Measurements from ENCODE around the gene GMDS. TPM values are rescaled to one million over a fixed set of nuclear protein-coding genes. Genes with fewer than 3 reads are reported as not detected.
A peak's percentile ranks its signal among the peaks of the same experiment; 100 is the strongest.

The GMDS gene
- total RNA-seq, 1 donor from 2014 or later = 34.0 TPM

DNA sequence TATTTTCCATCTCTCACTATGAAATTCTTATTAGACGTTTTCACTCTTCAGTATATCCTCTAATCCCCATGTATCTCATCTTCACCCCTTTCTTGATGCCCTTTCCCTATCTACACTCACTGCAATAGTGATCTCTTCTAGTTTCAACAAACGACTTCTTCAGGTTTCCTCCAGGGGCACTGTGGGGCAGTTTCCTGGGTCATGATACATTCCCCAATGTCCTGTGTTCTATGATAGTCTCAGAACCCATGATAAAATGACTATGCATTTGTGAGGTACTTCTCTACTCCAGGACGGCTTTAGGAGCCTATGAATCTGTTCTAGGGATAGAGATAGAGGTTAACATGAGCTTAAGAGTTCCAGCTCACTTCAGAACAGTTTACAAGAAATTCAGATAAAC is 452.4 kb downstream of the GMDS start:
- Mint-ChIP-seq H3K27me3 (ENCODE audit: low read depth) (no peaks in the 10 kb centered on the region), H3K9me3 (ENCODE audit: low read depth) (no peaks in the 10 kb centered on the region), H3K27ac (ENCODE audit: unreplicated experiment) (no peak overlapping the region), H3K36me3 (ENCODE audit: low read depth) (no peaks in the 10 kb centered on the region), H3K4me1 (ENCODE audit: low read depth) (peaks cover 34% of the 10 kb centered on the region), H3K4me3 (ENCODE audit: unreplicated experiment) (no peak overlapping the region)
- DNase-seq (ENCODE audit: low spot score) = no peak
- TF ChIP-seq, protein P1, sequence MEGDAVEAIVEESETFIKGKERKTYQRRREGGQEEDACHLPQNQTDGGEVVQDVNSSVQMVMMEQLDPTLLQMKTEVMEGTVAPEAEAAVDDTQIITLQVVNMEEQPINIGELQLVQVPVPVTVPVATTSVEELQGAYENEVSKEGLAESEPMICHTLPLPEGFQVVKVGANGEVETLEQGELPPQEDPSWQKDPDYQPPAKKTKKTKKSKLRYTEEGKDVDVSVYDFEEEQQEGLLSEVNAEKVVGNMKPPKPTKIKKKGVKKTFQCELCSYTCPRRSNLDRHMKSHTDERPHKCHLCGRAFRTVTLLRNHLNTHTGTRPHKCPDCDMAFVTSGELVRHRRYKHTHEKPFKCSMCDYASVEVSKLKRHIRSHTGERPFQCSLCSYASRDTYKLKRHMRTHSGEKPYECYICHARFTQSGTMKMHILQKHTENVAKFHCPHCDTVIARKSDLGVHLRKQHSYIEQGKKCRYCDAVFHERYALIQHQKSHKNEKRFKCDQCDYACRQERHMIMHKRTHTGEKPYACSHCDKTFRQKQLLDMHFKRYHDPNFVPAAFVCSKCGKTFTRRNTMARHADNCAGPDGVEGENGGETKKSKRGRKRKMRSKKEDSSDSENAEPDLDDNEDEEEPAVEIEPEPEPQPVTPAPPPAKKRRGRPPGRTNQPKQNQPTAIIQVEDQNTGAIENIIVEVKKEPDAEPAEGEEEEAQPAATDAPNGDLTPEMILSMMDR (IDR thresholded peaks at IDR 0.05) = peak; percentile 66

DNA sequence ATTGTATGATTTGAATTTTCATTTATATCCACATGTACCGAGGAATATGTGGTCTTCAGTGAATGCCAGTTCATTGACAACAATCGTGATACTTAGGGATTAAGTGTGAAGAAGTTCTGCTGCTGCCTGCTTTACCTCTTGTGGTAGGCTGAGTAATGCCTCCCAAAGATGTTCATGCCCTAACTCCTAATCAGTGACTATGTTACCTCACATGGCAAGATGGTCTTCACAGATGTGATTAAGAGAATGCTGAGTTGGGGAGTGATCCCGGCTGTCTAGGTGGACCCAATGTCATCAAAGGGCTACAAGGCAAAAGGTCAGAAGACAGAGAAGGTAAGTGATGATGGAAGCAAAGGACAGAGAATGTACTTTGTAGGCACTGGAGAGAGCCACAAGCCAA is 454.7 kb downstream of the GMDS start:
- no peaks in the 10 kb centered on the region for H3K9me3 Mint-ChIP-seq (ENCODE audit: low read depth)
- no peaks in the 10 kb centered on the region for H3K27me3 Mint-ChIP-seq (ENCODE audit: low read depth)
- H3K4me1 Mint-ChIP-seq (ENCODE audit: low read depth) = peaks cover 23% of the 10 kb centered on the region
- H3K4me3 Mint-ChIP-seq (ENCODE audit: unreplicated experiment) = no peak overlapping the region
- DNase-seq (ENCODE audit: low spot score) = no peak
- H3K27ac Mint-ChIP-seq (ENCODE audit: unreplicated experiment) = no peak overlapping the region
- TF ChIP-seq, protein P1 (IDR thresholded peaks at IDR 0.05) = no peak
- H3K36me3 Mint-ChIP-seq (ENCODE audit: low read depth) = no peaks in the 10 kb centered on the region

DNA sequence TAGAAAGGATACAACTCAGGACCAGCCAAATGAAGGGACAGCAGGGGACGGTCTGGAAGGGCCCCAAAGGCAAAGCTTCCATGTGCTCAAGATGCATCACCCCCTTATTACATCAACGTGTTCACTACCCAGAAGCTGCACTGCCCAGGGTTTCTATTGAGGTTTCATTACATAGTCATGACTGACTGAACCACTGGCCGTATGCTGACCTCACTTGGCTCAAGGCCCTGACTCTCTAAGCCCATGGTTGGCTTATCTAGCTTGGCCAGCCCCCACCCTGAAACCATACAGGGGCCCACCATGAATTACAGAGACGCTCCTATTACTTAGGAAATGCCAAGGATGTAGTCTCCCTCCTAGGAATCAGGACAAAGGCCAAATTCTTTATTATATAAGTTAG is 456.3 kb downstream of the GMDS start:
- H3K9me3 Mint-ChIP-seq (ENCODE audit: low read depth) = no peaks in the 10 kb centered on the region
- no peak for DNase-seq (ENCODE audit: low spot score)
- H3K36me3 Mint-ChIP-seq (ENCODE audit: low read depth) = no peaks in the 10 kb centered on the region
- H3K4me3 Mint-ChIP-seq (ENCODE audit: unreplicated experiment) = no peak overlapping the region
- H3K27ac Mint-ChIP-seq (ENCODE audit: unreplicated experiment) = no peak overlapping the region
- TF ChIP-seq, protein P1 (IDR thresholded peaks at IDR 0.05) = no peak
- peaks cover 26% of the 10 kb centered on the region for H3K4me1 Mint-ChIP-seq (ENCODE audit: low read depth)
- H3K27me3 Mint-ChIP-seq (ENCODE audit: low read depth) = no peaks in the 10 kb centered on the region

DNA sequence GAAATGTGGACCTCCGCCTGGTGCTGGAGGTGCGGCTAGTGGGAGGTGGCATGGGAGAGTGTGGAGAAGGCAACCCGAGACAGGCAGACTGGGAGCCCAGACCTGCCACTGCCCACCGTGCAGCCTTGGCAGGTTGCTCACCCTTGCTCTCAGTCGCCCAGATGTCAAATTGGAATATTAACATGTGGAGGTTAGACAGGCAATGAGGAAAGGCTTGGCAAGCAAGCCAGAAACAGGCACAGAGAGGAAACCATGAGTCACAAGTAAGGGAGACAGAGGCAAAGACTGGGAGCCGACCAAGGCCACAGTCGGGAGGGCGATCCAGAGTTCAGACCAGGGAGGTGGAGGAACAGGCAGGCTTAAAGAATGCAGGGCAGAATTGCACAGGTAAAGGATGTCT is 457.5 kb downstream of the GMDS start:
- Mint-ChIP-seq H3K27me3 (ENCODE audit: low read depth) (no peaks in the 10 kb centered on the region), H3K4me1 (ENCODE audit: low read depth) (peaks cover 26% of the 10 kb centered on the region), H3K36me3 (ENCODE audit: low read depth) (no peaks in the 10 kb centered on the region), H3K9me3 (ENCODE audit: low read depth) (no peaks in the 10 kb centered on the region), H3K4me3 (ENCODE audit: unreplicated experiment) (no peak overlapping the region), H3K27ac (ENCODE audit: unreplicated experiment) (peak overlapping the region; percentile 88)
- TF ChIP-seq, protein P1 (IDR thresholded peaks at IDR 0.05) = no peak
- no peak for DNase-seq (ENCODE audit: low spot score)

DNA sequence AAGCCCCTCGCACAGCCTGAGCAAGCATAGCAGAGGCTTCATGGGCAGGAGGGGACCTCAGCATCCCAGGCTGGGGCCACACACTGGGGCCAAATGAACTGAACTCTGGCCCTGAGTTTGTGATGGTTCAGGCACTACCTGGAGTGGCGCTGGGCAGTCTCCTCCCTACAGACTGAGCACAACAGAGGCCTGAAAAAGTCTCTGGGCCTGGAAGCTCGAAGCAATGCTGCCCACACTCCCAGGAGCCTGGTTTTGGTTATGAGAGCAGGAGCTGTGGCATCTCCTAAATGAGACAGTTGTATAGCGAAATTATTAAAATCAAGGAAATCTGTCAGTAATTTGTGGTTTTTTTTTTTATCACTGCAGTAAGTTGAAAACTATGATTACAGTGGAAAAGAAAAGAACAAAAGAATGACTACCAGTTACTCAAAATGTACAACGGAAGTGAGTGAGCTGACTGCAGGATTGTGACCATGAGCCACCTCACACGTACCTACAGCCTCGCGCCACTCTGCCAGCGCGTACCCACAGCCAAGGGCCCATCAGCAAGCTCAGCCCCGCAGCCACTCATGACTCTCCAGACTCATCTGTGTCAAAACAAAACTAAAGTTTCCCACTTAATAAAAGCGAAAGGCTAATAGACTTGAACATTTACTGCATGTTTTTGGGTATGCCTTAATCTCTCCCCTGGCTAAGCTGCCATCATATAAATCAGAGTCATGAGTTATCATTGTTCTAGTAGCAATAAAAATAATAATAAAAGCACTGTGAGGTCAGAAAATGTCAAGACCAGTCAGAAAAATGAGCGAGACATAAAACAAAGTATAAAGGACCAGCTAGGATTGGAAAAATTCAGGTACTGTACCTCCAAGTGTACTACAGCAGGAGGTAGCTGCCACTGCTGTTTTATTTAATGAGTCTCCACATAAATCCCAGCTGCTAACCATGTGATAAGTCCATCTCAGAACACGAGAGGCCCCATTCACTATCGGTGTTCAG is 458.7 kb downstream of the GMDS start:
- Mint-ChIP-seq H3K9me3 (ENCODE audit: low read depth) (no peaks in the 10 kb centered on the region), H3K27me3 (ENCODE audit: low read depth) (no peaks in the 10 kb centered on the region), H3K4me1 (ENCODE audit: low read depth) (peaks cover 30% of the 10 kb centered on the region), H3K27ac (ENCODE audit: unreplicated experiment) (no peak overlapping the region), H3K4me3 (ENCODE audit: unreplicated experiment) (no peak overlapping the region), H3K36me3 (ENCODE audit: low read depth) (no peaks in the 10 kb centered on the region)
- no peak for DNase-seq (ENCODE audit: low spot score)
- TF ChIP-seq, protein P1 (IDR thresholded peaks at IDR 0.05) = no peak
